Measurements from ENCODE around the gene ZPLD1.

ZPLD1 gene

GRCh38 chr3:102434715-102435114, at the start of gene ZPLD1:
Gene ZPLD1 (plus strand): TSS chr3:102435015. CDS start chr3:102438488, 3,473 bp downstream.
- DNase-seq (ENCODE audit: low read depth in 2 of 2): no peak

- DNase-seq (ENCODE audit: low read depth in 2 of 2): no peak
Measured at GRCh38 chr3:102390171-102390864, 44.5 kb upstream of the ZPLD1 start.

- DNase-seq (ENCODE audit: low read depth in 2 of 2): no peak
Measured at GRCh38 chr3:102390916-102391315, 43.9 kb upstream of the ZPLD1 start.

- DNase-seq (ENCODE audit: low read depth in 2 of 2): no peak
Measured at GRCh38 chr3:102391491-102391890, 43.3 kb upstream of the ZPLD1 start.

- no peak for DNase-seq (ENCODE audit: low read depth in 2 of 2)
Measured at GRCh38 chr3:102394517-102394916, 40.3 kb upstream of the ZPLD1 start.

GRCh38 chr3:102398176-102398575, 36.6 kb upstream of the ZPLD1 start:
- DNase-seq (ENCODE audit: low read depth in 2 of 2): no peak

- DNase-seq (ENCODE audit: low read depth in 2 of 2): no peak
Measured at GRCh38 chr3:102398666-102399065, 36.1 kb upstream of the ZPLD1 start.

- DNase-seq (ENCODE audit: low read depth in 2 of 2): no peak
Measured at GRCh38 chr3:102400142-102400541, 34.7 kb upstream of the ZPLD1 start.

- no peak for DNase-seq (ENCODE audit: low read depth in 2 of 2)
Measured at GRCh38 chr3:102400766-102401165, 34.0 kb upstream of the ZPLD1 start.

- DNase-seq (ENCODE audit: low read depth in 2 of 2): no peak
Measured at GRCh38 chr3:102410616-102411015, 24.2 kb upstream of the ZPLD1 start.

GRCh38 chr3:102415553-102415952, 19.3 kb upstream of the ZPLD1 start:
- DNase-seq (ENCODE audit: low read depth in 2 of 2): no peak

GRCh38 chr3:102419786-102420185, 15.0 kb upstream of the ZPLD1 start:
- no peak for DNase-seq (ENCODE audit: low read depth in 2 of 2)

- DNase-seq (ENCODE audit: low read depth in 2 of 2): no peak
Measured at GRCh38 chr3:102441832-102442231, 7.0 kb downstream of the ZPLD1 start.

- DNase-seq (ENCODE audit: low read depth in 2 of 2): no peak
Measured at GRCh38 chr3:102443021-102443420, 8.2 kb downstream of the ZPLD1 start.

GRCh38 chr3:102444101-102444500, 9.3 kb downstream of the ZPLD1 start:
- DNase-seq (ENCODE audit: low read depth in 2 of 2): no peak

- DNase-seq (ENCODE audit: low read depth in 2 of 2): no peak
Measured at GRCh38 chr3:102447272-102447671, 12.5 kb downstream of the ZPLD1 start.

GRCh38 chr3:102449341-102449740, 14.5 kb downstream of the ZPLD1 start:
- no peak for DNase-seq (ENCODE audit: low read depth in 2 of 2)

- DNase-seq (ENCODE audit: low read depth in 2 of 2): no peak
Measured at GRCh38 chr3:102449930-102450329, 15.1 kb downstream of the ZPLD1 start.

- no peak for DNase-seq (ENCODE audit: low read depth in 2 of 2)
Measured at GRCh38 chr3:102450976-102451375, 16.2 kb downstream of the ZPLD1 start.

GRCh38 chr3:102451543-102451942, 16.7 kb downstream of the ZPLD1 start:
- no peak for DNase-seq (ENCODE audit: low read depth in 2 of 2)

GRCh38 chr3:102454181-102454580, 19.4 kb downstream of the ZPLD1 start:
- DNase-seq (ENCODE audit: low read depth in 2 of 2): no peak

- DNase-seq (ENCODE audit: low read depth in 2 of 2): no peak
Measured at GRCh38 chr3:102457644-102458043, 22.8 kb downstream of the ZPLD1 start.

GRCh38 chr3:102460579-102460978, 25.8 kb downstream of the ZPLD1 start:
- no peak for DNase-seq (ENCODE audit: low read depth in 2 of 2)

- no peak for DNase-seq (ENCODE audit: low read depth in 2 of 2)
Measured at GRCh38 chr3:102464261-102464660, 29.4 kb downstream of the ZPLD1 start.

All from stimulated activated CD4-positive, alpha-beta T cell treated with anti-CD3 and anti-CD28 coated beads, Interleukin-12 subunit alpha, Interleukin-12 subunit beta, amount 100 ng/mL, for 24 hours (primary cell).